PC-9 (cell line): ENCODE data around the gene ANKIB1.

Experiments used
- EZH2 ChIP-seq: fragments of 200-600 bp; sonication (generic); IDR thresholded peaks from 2 replicates; pipeline ENCODE4 v1.8.0; 2017; ENCODE audit warnings: antibody characterized with exemption, low read depth
- TF ChIP-seq, protein P1 (sequence below): fragments of 200-600 bp; sonication (generic); conservative IDR thresholded peaks from 2 replicates; pipeline ENCODE4 v1.6.1; 2017; ENCODE audit warnings: mixed run types, antibody characterized with exemption, mild to moderate bottlenecking, moderate library complexity

DNA sequence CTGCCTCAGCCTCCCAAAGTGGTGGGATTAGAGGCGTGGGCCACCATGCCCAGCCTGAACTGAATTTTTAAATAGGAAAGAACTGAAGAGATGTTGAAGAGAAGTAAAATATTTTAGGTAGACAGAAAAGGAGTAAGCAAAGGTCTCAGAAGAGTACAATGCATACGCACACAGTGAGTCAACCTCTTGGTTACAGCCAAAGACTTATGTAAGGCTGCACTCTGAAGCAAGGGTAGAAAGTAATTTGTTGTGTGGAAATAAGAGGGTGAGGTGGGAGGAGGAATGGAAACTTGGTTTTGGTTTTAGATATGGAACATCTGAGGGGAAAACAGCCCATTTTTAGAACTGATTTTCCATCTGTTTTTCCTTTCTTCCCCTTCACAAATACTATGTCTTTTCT is 17.7 kb upstream of the ANKIB1 start:
- TF ChIP-seq EZH2 = no peak
- TF ChIP-seq, protein P1, sequence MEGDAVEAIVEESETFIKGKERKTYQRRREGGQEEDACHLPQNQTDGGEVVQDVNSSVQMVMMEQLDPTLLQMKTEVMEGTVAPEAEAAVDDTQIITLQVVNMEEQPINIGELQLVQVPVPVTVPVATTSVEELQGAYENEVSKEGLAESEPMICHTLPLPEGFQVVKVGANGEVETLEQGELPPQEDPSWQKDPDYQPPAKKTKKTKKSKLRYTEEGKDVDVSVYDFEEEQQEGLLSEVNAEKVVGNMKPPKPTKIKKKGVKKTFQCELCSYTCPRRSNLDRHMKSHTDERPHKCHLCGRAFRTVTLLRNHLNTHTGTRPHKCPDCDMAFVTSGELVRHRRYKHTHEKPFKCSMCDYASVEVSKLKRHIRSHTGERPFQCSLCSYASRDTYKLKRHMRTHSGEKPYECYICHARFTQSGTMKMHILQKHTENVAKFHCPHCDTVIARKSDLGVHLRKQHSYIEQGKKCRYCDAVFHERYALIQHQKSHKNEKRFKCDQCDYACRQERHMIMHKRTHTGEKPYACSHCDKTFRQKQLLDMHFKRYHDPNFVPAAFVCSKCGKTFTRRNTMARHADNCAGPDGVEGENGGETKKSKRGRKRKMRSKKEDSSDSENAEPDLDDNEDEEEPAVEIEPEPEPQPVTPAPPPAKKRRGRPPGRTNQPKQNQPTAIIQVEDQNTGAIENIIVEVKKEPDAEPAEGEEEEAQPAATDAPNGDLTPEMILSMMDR = no peak
